ENCODE data around the gene HTT-AS. TPM values are rescaled to one million over a fixed set of nuclear protein-coding genes. Genes with fewer than 3 reads are reported as not detected.

Gene HTT-AS
- polyA plus RNA-seq, 1 of the 3 experiments (the other 2 are of a cell fraction): not detected

- 85% methylated on average over 22 of the region's 57 CpGs for WGBS (ENCODE audit: low lambda C conversion rate)
- peak; percentile 62 for DNase-seq
Observed at GRCh38 chr4:3041192-3042142, 32.9 kb downstream of the HTT-AS start.

GRCh38 chr4:3040452-3041191, 33.7 kb downstream of the HTT-AS start:
- Histone ChIP-seq H3K9ac (no peak overlapping the region), H3K9me3 (no peaks in the 10 kb centered on the region), H3K9me2 (no peaks in the 10 kb centered on the region), H3F3A (replicated peaks; ENCODE audit: insufficient read depth) (no peaks in the 10 kb centered on the region), H3K27ac (ENCODE audit: low read depth in 2 of 2, low read length in 1 of 2) (no peak overlapping the region), H4K20me1 (ENCODE audit: insufficient read depth) (no peaks in the 10 kb centered on the region), H3K79me2 (ENCODE audit: insufficient read depth) (no peaks in the 10 kb centered on the region), H3K4me2 (no peak overlapping the region), H3K4me3 (ENCODE audit: low read depth in 2 of 2, low read length in 1 of 2) (no peak overlapping the region), H3K4me1 (ENCODE audit: control insufficient read depth in 1 of 2, insufficient read depth in 2 of 2, low read depth in 1 of 2, low read length in 1 of 2) (peaks cover 0 to 3% of the 10 kb centered on the region in 2 experiments; a peak in 1 of 4 replicates), H3K36me3 (replicated peaks in 1 of 2; ENCODE audit: control insufficient read depth in 1 of 2, insufficient read depth in 2 of 2, low read length in 1 of 2) (no peaks in the 10 kb centered on the region), H2AFZ (ENCODE audit: low read depth) (no peak overlapping the region), H3K27me3 (ENCODE audit: insufficient read depth) (no peaks in the 10 kb centered on the region)
- 79% methylated on average over 18 of the region's 28 CpGs for WGBS (ENCODE audit: low lambda C conversion rate)
- ChIA-PET POLR2A (no interaction called here), CTCF (interaction anchor here (3.3 to 7.7 kb wide), 2 partner anchors 8 to 62 kb away, joined by 16 to 73 read pairs; no protein-coding TSS in a partner anchor)
- DNase-seq: no peak
- no peak for TF ChIP-seq USF2 (IDR thresholded peaks at IDR 0.05; ENCODE audit: borderline replicate concordance, low read depth, low read length)
- TF ChIP-seq NRF1 (IDR thresholded peaks at IDR 0.05; ENCODE audit: low read depth, low read length): no peak
- no peak for TF ChIP-seq RAD21 (IDR thresholded peaks at IDR 0.05; ENCODE audit: low read length)
- no peak for TF ChIP-seq ELF1 (IDR thresholded peaks at IDR 0.05)
- TF ChIP-seq SMC3 (IDR thresholded peaks at IDR 0.05; ENCODE audit: low read depth, low read length): no peak
- TF ChIP-seq SIN3A (IDR thresholded peaks at IDR 0.05; ENCODE audit: borderline replicate concordance, low read depth, low read length): no peak
- no peak for TF ChIP-seq GABPA (IDR thresholded peaks at IDR 0.05; ENCODE audit: low read depth)
- no peak for TF ChIP-seq USF1 (IDR thresholded peaks at IDR 0.05; ENCODE audit: borderline replicate concordance, low read depth)
- no peak for TF ChIP-seq MEF2A (IDR thresholded peaks at IDR 0.05; ENCODE audit: borderline replicate concordance, low read depth)
- TF ChIP-seq GATA2 (CRISPR knock-in tag; IDR thresholded peaks at IDR 0.05): no peak
- TF ChIP-seq NFIC (IDR thresholded peaks at IDR 0.05; ENCODE audit: borderline replicate concordance): no peak
- TF ChIP-seq JUND (IDR thresholded peaks at IDR 0.05): no peak
- no peak for TF ChIP-seq REST (IDR thresholded peaks at IDR 0.05; ENCODE audit: low read depth, low read length)
- TF ChIP-seq EP300 (IDR thresholded peaks at IDR 0.05; ENCODE audit: borderline replicate concordance in 1 of 2, low read depth in 1 of 2, low read length in 1 of 2): no peak
- no peak for TF ChIP-seq YY1 (IDR thresholded peaks at IDR 0.05; ENCODE audit: low read depth)
- TF ChIP-seq FOXM1 (IDR thresholded peaks at IDR 0.05; ENCODE audit: low read depth): no peak

More at GRCh38 chr4:3041192-3042142, 32.9 kb downstream of the HTT-AS start:
- Histone ChIP-seq H3K9ac (no peak overlapping the region), H3K4me2 (no peak overlapping the region), H3F3A (replicated peaks; ENCODE audit: insufficient read depth) (no peaks in the 10 kb centered on the region), H3K36me3 (replicated peaks in 1 of 2; ENCODE audit: control insufficient read depth in 1 of 2, insufficient read depth in 2 of 2, low read length in 1 of 2) (no peaks in the 10 kb centered on the region), H3K9me2 (no peaks in the 10 kb centered on the region), H3K4me1 (ENCODE audit: control insufficient read depth in 1 of 2, insufficient read depth in 2 of 2, low read depth in 1 of 2, low read length in 1 of 2) (peaks cover 0 to 3% of the 10 kb centered on the region in 2 experiments; a peak in 1 of 4 replicates), H4K20me1 (ENCODE audit: insufficient read depth) (no peaks in the 10 kb centered on the region), H2AFZ (ENCODE audit: low read depth) (no peak overlapping the region), H3K79me2 (ENCODE audit: insufficient read depth) (no peaks in the 10 kb centered on the region), H3K9me3 (no peaks in the 10 kb centered on the region), H3K27me3 (ENCODE audit: insufficient read depth) (no peaks in the 10 kb centered on the region), H3K27ac (ENCODE audit: low read depth in 2 of 2, low read length in 1 of 2) (no peak overlapping the region), H3K4me3 (ENCODE audit: low read depth in 2 of 2, low read length in 1 of 2) (no peak overlapping the region)
- POLR2A ChIA-PET: no interaction called here
- TF ChIP-seq EP300 (IDR thresholded peaks at IDR 0.05; ENCODE audit: borderline replicate concordance in 1 of 2, low read depth in 1 of 2, low read length in 1 of 2): no peak
- TF ChIP-seq GABPA (IDR thresholded peaks at IDR 0.05; ENCODE audit: low read depth): no peak
- TF ChIP-seq USF1 (IDR thresholded peaks at IDR 0.05; ENCODE audit: borderline replicate concordance, low read depth): no peak
- TF ChIP-seq CHD2 (IDR thresholded peaks at IDR 0.05; ENCODE audit: low read length, partially characterized antibody): no peak
- no peak for TF ChIP-seq FOXJ3 (CRISPR knock-in tag; IDR thresholded peaks at IDR 0.05)
- TF ChIP-seq YY1 (IDR thresholded peaks at IDR 0.05; ENCODE audit: low read depth): no peak
- no peak for TF ChIP-seq GATA2 (CRISPR knock-in tag; IDR thresholded peaks at IDR 0.05)
- CTCF ChIA-PET: interaction anchor here (0.9 to 7.7 kb wide), 3 partner anchors 9 to 63 kb away, joined by 3 to 73 read pairs (median 16); no protein-coding TSS in a partner anchor
